Fibroblast of pulmonary artery (primary cell): ENCODE measurements around the gene ADM2.
"Not testable (repeated sequence)": the region's sequence is repeated elsewhere in the genome, so short reads cannot be mapped to it uniquely, and the experiment has no call there.

ENCODE experiments used
- DNase-seq: peaks from one replicate; pipeline ENCODE4 v3.0.0-alpha.2; 2010; ENCODE audit warnings: low read depth
- H3K4me3 ChIP-seq: replicated peaks from 2 replicates; pipeline ENCODE4 v1.5.1; 2011; ENCODE audit warnings: low read depth, mild to moderate bottlenecking, control low read depth, low read length, moderate library complexity
- TF ChIP-seq, protein P1 (sequence below): IDR thresholded peaks from 2 replicates; pipeline ENCODE4 v1.5.1; 2011; ENCODE audit warnings: mild to moderate bottlenecking, control low read depth, low read length, inconsistent platforms; ENCODE audit errors: missing control alignments

ADM2 gene

DNA sequence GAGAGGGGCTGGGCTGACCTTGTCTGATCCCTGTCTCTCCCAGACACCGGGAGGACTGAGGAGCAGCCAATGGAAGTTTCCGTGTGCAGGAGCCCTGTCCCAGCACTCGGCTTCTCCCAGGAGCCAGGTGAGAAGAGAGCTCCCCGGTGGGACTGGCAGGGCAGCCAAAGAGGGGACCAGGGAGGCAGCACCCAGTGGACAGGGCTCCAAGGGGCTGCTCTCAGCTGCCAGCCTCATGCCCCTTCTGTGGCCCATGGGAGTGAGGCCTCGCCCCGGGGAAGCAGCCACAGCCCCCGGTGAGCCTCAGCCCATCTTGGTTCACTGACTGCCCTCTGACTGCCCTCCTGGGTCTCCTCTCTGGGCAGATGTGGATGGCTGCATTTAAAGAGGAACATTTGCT is 37.3 kb downstream of the ADM2 start:
- DNase-seq: no peak

DNA sequence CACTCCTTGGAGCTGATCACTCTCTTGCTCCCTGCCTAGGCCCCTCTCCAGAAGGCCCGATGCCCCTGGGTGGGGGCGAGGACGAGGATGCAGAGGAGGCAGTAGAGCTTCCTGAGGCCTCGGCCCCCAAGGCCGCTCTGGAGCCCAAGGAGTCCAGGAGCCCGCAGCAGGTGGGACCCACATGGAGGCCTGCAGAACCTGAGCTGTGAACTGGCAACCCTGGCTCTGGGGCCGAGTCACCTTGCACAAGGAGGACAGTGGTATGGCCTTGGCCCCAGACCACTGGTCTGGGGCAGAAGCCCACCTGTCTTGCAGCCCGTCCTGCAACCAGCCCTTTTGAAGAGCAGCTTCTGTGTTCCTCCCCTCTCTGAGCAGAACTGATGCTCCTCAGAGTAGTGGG is 37.8 kb downstream of the ADM2 start:
- no peak overlapping the region for H3K4me3 ChIP-seq
- TF ChIP-seq, protein P1, sequence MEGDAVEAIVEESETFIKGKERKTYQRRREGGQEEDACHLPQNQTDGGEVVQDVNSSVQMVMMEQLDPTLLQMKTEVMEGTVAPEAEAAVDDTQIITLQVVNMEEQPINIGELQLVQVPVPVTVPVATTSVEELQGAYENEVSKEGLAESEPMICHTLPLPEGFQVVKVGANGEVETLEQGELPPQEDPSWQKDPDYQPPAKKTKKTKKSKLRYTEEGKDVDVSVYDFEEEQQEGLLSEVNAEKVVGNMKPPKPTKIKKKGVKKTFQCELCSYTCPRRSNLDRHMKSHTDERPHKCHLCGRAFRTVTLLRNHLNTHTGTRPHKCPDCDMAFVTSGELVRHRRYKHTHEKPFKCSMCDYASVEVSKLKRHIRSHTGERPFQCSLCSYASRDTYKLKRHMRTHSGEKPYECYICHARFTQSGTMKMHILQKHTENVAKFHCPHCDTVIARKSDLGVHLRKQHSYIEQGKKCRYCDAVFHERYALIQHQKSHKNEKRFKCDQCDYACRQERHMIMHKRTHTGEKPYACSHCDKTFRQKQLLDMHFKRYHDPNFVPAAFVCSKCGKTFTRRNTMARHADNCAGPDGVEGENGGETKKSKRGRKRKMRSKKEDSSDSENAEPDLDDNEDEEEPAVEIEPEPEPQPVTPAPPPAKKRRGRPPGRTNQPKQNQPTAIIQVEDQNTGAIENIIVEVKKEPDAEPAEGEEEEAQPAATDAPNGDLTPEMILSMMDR: no peak
- DNase-seq: no peak

More for the DNA sequence above, 37.3 kb downstream of the ADM2 start:
- no peak overlapping the region for H3K4me3 ChIP-seq
- TF ChIP-seq, protein P1: no peak

DNA sequence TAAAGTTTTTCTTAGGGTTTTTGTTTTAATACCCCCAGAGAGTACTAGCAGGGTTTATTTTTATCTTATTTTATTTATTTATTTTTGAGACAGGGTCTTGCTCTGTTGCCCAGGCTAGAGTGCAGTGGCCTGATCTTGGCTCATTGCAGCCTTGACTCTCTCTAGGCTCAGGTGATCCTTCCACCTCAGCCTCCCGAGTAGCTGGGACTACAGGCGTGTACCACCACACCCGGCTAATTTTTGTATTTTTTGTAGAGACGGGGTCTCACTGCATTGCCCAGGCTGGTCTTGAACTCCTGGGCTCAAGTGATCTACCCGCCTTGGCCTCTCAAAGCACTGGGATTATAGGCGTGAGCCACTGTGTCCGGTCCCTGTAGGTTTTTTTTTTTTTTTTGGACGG is 38.8 kb downstream of the ADM2 start:
- DNase-seq, H3K4me3 ChIP-seq: not testable (repeated sequence)

DNA sequence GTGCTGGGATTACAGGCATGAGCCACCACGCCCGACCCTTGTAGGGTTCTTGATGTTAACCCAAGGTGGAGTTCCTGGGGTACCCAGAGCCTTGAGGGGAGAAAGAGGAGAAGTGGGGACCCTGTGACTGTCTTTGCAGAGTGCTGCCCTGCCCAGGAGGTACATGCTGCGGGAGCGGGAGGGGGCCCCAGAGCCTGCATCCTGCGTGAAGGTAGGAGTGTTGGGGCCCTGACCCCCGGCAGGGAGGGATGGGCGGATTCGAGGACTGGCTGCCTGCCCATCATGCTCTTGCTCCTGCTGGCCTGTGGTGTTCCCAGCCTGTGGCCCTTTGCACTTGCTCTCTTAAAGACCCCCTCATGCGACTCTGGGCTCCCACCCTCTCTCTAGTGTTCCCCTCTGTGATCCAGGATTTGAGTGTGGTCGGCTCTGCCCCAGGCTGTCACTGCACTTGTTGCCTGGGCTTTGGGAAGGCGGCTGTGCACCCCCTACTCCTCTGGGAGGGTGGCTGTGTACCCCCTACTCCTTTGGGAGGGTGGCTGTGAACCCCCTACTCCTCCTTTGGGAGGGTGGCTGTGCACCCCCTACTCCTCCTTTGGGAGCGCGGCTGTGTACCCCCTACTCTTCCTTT is 39.6 kb downstream of the ADM2 start:
- TF ChIP-seq, protein P1: no peak
- DNase-seq: no peak
- no peak overlapping the region for H3K4me3 ChIP-seq

DNA sequence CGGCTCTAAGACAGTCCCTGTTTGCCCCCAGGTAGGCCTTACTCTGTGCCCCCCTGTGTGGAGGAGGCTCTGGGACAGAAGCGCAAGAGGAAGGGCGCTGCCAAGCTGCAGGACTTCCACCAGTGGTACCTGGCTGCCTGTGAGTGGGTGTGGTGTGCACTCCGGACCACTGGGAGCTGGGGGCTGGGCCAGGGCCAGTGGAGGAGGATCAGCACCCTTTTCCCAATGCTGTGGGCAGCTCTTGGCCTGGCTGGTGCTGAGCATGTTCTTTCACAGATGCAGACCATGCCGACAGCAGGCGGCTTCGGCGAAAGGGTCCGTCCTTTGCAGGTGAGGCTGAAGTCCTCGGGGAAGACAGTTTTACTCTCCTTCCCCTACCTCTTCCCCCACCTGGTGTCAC is 40.4 kb downstream of the ADM2 start:
- TF ChIP-seq, protein P1: no peak
- no peak overlapping the region for H3K4me3 ChIP-seq
- DNase-seq: no peak

DNA sequence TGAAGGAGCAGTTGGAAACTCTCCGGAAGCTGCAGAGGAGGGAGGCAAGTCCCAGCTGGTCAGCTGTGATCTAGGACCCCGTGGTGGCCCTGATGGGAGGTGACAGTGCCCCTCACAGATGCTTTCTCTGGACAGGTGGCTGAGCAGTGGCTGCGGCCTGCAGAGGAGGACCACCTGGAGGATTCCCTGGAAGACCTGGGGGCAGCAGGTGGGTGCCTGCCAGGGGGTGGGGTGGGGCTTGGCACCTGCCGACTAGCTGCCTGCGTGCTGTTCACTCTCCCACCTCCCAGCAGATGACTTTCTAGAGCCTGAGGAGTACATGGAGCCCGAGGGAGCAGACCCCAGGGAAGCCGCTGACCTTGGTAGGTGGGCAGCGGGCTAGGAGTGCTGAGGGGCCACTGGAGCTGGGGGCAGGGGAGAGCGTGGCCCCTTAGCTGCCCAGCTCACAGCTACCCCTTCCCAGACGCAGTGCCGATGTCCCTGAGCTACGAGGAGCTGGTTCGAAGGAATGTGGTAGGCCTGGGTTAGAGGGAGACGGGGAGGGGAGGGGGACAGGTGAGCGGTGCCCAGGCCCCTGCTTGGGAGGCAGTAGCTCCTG is 41.0 kb downstream of the ADM2 start:
- no peak overlapping the region for H3K4me3 ChIP-seq
- TF ChIP-seq, protein P1: no peak
- DNase-seq: no peak

DNA sequence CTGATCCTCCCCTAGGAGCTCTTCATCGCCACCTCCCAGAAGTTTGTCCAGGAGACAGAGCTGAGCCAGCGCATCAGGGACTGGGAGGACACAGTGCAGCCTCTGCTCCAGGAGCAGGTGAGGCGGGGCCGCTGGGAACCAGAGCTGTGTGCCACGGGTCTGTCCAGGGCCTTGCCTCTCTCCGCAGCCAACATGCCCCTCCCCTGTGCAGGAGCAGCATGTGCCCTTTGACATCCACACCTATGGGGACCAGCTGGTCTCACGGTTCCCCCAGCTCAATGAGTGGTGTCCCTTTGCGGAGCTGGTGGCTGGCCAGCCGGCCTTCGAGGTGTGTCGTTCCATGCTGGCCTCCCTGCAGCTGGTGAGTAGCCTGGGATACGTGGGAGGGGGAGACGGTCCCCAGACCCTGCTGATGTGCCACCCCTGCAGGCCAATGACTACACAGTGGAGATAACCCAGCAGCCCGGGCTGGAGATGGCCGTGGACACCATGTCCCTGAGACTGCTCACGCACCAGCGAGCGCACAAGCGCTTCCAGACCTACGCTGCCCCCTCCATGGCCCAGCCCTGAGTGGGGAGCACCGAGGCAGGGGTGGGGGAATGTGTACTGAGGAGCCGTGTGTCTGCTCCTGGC is 41.6 kb downstream of the ADM2 start:
- TF ChIP-seq, protein P1: no peak
- no peak overlapping the region for H3K4me3 ChIP-seq
- DNase-seq: no peak
